Colon (tissue), 2 donors: Measurements from ENCODE around the gene SYT14.

Source experiments
- FAIRE-seq: peaks from 2 replicates; lab custom pipeline; 2012; peaks lifted over from hg19 to GRCh38; lab: Jason Lieb, UNC
- donor health status: control.
- donor health status: control.

The SYT14 gene

GRCh38 chr1:210207597-210208450 is 269.8 kb downstream of the SYT14 start:
- no peak for FAIRE-seq

DNA sequence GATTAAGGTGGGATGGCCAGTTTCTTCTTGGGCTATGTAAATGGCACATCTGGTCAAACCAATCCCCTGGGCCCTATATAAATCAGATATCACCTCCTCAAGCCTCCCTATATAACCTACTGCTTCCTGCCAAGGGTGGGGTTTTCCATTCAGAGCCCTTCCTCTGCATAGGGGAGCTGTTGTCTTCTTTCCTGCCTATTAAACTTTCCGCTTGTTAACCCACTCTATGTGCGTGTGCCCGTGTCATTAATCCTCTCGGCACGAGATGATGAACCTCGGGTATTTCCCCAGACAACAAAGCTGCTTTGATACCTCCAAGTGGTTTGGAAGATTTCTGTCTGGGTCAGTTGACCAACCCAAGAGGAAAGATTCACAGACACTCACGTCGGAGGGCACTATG is 275.3 kb downstream of the SYT14 start:
- FAIRE-seq, result no peak

DNA sequence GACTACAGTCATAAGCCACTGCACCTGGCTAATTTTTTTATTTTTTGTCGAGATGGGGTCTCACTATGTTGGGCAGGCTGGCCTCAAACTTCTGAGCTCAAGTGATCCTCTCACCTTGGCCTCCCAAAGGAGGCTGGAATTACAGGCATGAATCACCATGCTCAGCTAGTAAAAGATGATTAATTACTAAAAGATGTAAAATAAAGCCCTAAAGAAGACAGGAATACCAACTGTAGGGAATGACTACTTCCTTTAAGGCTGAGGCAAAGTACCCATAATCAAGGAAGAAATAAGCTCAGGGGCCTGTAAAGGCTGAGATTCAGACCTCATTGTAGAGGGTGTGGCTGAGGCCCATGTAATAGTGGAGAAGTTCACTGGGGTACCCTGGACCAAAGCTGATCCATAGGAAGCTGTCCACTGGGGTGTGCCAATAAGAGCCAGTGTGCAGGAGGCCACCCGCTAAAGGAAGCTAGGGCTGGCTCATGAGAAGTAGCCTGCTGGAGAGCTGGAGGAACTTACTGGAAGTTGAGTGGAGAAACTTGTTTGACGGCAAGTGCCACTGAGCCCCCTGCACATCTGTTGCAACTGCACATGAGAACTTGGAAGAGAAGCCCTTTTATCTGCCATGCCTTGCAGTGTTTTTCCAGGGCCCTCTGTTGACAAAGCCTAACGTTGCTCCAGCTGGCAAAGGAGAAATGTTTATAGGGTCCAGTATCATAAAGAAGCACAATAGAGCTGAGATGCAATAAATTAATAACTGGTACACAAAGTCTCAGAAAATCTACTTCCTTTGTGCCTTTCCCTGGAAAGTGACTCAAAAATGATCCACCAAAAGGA is 276.8 kb downstream of the SYT14 start:
- no peak for FAIRE-seq

GRCh38 chr1:210217482-210217881 is 279.5 kb downstream of the SYT14 start:
- no peak for FAIRE-seq

GRCh38 chr1:210218047-210218446 is 280.0 kb downstream of the SYT14 start:
- no peak for FAIRE-seq
